ENCODE measurements around the gene ELFN2.
A peak's percentile ranks its signal among the peaks of the same experiment; 100 is the strongest.

DNA sequence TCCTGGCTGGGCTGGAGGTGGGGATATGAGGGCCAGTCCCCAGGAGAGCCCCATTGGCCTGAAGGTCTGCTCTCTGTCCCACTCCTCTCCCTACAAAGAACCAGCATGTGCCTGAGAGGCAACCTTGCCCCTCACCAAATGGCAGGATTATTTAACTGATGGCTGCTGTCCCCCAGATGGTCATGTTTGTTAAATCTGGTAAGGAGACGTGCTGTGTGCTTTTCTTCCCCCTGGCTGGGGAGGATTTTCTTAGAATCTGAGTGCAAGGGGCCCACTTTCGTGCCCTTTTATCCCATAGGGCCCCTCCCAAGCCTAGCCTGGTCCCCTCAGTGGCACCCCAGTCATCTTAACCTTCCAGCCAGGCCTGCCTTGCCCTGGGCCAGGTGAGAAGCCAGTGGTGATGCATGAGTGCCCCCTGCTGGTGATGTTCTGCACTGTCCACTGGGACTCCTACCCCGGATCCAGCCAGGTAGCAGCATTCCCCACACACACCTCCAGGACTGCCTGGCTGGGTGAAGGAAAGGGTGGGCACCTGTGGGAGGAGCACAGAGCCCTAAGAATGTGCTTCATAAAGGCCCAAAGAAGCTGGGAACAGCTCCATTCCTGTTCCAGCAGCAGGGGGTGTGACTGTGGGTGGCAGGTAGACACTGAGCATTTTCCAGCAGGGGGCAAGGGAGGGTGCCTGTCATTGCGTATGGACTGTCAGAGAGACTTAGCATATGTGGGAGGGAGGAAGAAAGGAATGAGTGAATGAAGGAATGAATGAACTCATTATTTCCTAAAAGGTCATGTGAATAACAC lies 30.0 kb upstream of the ELFN2 start:
- TF ChIP-seq EZH2 (IDR thresholded peaks at IDR 0.05) (no peak), EZH2phosphoT487 (IDR thresholded peaks at IDR 0.05) (no peak)
- TF ChIP-seq, protein P1, sequence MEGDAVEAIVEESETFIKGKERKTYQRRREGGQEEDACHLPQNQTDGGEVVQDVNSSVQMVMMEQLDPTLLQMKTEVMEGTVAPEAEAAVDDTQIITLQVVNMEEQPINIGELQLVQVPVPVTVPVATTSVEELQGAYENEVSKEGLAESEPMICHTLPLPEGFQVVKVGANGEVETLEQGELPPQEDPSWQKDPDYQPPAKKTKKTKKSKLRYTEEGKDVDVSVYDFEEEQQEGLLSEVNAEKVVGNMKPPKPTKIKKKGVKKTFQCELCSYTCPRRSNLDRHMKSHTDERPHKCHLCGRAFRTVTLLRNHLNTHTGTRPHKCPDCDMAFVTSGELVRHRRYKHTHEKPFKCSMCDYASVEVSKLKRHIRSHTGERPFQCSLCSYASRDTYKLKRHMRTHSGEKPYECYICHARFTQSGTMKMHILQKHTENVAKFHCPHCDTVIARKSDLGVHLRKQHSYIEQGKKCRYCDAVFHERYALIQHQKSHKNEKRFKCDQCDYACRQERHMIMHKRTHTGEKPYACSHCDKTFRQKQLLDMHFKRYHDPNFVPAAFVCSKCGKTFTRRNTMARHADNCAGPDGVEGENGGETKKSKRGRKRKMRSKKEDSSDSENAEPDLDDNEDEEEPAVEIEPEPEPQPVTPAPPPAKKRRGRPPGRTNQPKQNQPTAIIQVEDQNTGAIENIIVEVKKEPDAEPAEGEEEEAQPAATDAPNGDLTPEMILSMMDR (IDR thresholded peaks at IDR 0.05): peak; percentile 98

Data from neural progenitor cell (in vitro differentiated cells).